Uterus (tissue), 2 donors: ENCODE data around the gene EFNA3.

Experiments used
- POLR2A ChIP-seq, 2 donors: fragments of 450-650 bp; IDR thresholded peaks; one replicate each; pipeline ENCODE4 v1.6.1; 2016; ENCODE audit warnings: antibody characterized with exemption in 2 of 2, mild to moderate bottlenecking in 1 of 2, moderate library complexity in 1 of 2
- TF ChIP-seq, protein P1 (sequence below), 4 experiments: fragments of 200-600 bp in 2 of 4; fragments of 450-650 bp in 2 of 4; sonication (generic) in 2 of 4; IDR thresholded peaks; one replicate each; pipeline ENCODE4 v1.5.1; 2016 to 2019; ENCODE audit warnings: antibody characterized with exemption in 4 of 4, mild to moderate bottlenecking in 2 of 4, moderate library complexity in 1 of 4

DNA sequence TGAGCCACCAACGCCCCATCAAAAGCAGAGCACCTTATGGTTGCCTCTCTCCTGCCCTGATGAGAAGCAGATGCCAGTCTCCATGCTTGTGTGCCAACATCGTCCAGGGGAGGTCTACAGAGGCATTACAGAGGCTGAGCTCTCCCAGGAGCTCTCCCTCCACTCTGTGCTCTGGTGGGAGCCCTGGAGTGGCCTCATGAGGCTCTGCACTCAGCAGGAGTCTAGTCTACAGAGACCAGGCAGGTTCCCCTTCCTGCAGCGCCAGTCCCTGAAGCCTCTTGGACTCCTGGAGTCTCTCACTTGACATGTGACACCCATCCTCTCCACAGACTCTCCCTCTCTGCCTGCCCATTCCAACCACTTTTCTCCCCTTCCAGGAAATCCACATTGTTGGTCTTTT is 41.6 kb upstream of the EFNA3 start:
- no peak for TF ChIP-seq POLR2A (IDR thresholded peaks at IDR 0.05)
- TF ChIP-seq, protein P1, sequence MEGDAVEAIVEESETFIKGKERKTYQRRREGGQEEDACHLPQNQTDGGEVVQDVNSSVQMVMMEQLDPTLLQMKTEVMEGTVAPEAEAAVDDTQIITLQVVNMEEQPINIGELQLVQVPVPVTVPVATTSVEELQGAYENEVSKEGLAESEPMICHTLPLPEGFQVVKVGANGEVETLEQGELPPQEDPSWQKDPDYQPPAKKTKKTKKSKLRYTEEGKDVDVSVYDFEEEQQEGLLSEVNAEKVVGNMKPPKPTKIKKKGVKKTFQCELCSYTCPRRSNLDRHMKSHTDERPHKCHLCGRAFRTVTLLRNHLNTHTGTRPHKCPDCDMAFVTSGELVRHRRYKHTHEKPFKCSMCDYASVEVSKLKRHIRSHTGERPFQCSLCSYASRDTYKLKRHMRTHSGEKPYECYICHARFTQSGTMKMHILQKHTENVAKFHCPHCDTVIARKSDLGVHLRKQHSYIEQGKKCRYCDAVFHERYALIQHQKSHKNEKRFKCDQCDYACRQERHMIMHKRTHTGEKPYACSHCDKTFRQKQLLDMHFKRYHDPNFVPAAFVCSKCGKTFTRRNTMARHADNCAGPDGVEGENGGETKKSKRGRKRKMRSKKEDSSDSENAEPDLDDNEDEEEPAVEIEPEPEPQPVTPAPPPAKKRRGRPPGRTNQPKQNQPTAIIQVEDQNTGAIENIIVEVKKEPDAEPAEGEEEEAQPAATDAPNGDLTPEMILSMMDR (IDR thresholded peaks at IDR 0.05), result no peak
